ENCODE data around the gene CCKAR.
"Not testable (repeated sequence)": the region's sequence is repeated elsewhere in the genome, so short reads cannot be mapped to it uniquely, and the experiment has no call there.

The CCKAR gene

GRCh38 chr4:26490111-26490959 lies at the start of gene CCKAR:
Gene CCKAR, minus strand, starts transcription at chr4:26490484. Its CDS starts 217 bp downstream, at chr4:26490267.
- DNase-seq (ENCODE audit: low read depth) = no peak

GRCh38 chr4:26533685-26534084 lies 43.4 kb upstream of the CCKAR start:
- no peak for DNase-seq (ENCODE audit: low read depth)

- no peak for DNase-seq (ENCODE audit: low read depth)
These were observed 41.3 kb upstream of the CCKAR start for GRCh38 chr4:26531491-26532116.

GRCh38 chr4:26530099-26530498 lies 39.8 kb upstream of the CCKAR start:
- no peak for DNase-seq (ENCODE audit: low read depth)

- no peak for DNase-seq (ENCODE audit: low read depth)
These were observed 39.2 kb upstream of the CCKAR start for GRCh38 chr4:26529479-26529878.

GRCh38 chr4:26525771-26526150 lies 35.5 kb upstream of the CCKAR start:
- DNase-seq (ENCODE audit: low read depth) = no peak

- DNase-seq (ENCODE audit: low read depth) = no peak
These were observed 35.0 kb upstream of the CCKAR start for GRCh38 chr4:26525136-26525770.

GRCh38 chr4:26524011-26524410 lies 33.7 kb upstream of the CCKAR start:
- no peak for DNase-seq (ENCODE audit: low read depth)

- no peak for DNase-seq (ENCODE audit: low read depth)
These were observed 32.2 kb upstream of the CCKAR start for GRCh38 chr4:26522478-26522877.

- DNase-seq (ENCODE audit: low read depth) = no peak
These were observed 30.6 kb upstream of the CCKAR start for GRCh38 chr4:26520728-26521450.

GRCh38 chr4:26515936-26516335 lies 25.7 kb upstream of the CCKAR start:
- DNase-seq (ENCODE audit: low read depth) = no peak

GRCh38 chr4:26510334-26510964 lies 20.2 kb upstream of the CCKAR start:
- DNase-seq (ENCODE audit: low read depth) = no peak

GRCh38 chr4:26509681-26510333 lies 19.5 kb upstream of the CCKAR start:
- DNase-seq (ENCODE audit: low read depth) = no peak

- DNase-seq (ENCODE audit: low read depth) = no peak
These were observed 17.0 kb upstream of the CCKAR start for GRCh38 chr4:26507286-26507685.

GRCh38 chr4:26503844-26504243 lies 13.6 kb upstream of the CCKAR start:
- DNase-seq (ENCODE audit: low read depth) = no peak

- no peak for DNase-seq (ENCODE audit: low read depth)
These were observed 13.1 kb upstream of the CCKAR start for GRCh38 chr4:26503427-26503826.

- DNase-seq (ENCODE audit: low read depth) = not testable (repeated sequence)
These were observed 10.3 kb upstream of the CCKAR start for GRCh38 chr4:26500565-26500999.

GRCh38 chr4:26496207-26496783 lies 6.0 kb upstream of the CCKAR start:
- no peak for DNase-seq (ENCODE audit: low read depth)

GRCh38 chr4:26493461-26493860 lies 3.2 kb upstream of the CCKAR start:
- no peak for DNase-seq (ENCODE audit: low read depth)

GRCh38 chr4:26491449-26492170 lies 1.3 kb upstream of the CCKAR start:
- no peak for DNase-seq (ENCODE audit: low read depth)
